ENCODE results near the gene ADSS1.

The ADSS1 gene

GRCh38 chr14:104750056-104750752, 26.2 kb downstream of the ADSS1 start:
- DNase-seq (ENCODE audit: low spot score) = no peak

DNA sequence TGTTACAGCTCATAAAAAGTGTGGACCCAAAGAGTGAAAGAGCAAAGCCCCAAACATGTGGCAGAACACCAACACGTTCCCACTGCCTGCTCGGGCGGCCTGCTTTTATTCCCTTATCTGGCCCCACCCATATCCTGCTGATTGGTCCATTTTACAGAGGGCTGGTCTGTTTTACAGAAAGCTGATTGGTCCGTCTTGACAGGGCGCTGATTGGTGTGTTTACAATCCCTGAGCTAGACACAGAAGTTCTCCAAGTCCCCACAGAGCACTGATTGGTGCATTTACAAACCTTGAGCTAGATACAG, 26.7 kb downstream of the ADSS1 start:
- peak; percentile 46 for DNase-seq (ENCODE audit: low spot score)

DNA sequence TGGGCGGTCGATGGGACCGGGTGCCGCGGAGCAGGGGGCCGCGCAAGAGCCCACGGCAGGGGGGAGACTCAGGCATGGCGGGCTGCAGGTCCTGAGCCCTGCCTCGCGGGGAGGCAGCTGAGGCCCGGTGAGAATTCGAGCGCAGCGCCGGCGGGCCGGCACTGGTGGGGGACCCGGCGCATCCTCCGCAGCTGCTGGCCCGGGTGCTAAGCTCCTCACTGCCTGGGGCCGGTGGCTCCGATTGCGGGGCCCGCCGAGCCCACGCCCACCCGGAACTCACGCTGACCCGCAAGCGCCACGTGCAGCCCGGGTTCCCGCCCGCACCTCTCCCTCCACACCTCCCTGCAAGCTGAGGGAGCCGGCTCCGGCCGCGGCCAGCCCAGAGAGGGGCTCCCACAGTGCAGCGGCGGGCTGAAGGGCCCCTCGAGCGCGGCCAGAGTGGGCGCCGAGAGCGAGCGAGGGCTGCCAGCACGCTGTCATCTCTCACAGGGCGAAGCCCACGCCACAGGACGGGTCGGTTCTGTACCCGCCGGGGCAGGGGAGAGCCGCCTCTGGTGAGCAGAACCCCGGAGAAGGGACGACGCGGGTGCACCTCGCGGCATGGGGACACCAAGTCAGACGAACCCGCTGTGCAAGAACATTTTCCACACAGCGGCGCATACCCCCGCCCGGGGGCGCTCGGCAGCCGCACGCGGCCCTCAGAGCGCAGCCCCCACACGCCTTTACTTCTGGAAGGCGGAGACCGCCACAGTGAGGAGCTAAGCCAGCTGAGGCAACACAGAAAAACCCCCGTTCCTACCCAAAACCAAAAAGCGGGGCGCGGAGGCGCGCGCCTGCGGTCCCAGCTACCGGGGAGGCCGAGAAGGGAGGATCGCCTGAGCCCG, 27.8 kb downstream of the ADSS1 start:
- DNase-seq (ENCODE audit: low spot score) = no peak

DNA sequence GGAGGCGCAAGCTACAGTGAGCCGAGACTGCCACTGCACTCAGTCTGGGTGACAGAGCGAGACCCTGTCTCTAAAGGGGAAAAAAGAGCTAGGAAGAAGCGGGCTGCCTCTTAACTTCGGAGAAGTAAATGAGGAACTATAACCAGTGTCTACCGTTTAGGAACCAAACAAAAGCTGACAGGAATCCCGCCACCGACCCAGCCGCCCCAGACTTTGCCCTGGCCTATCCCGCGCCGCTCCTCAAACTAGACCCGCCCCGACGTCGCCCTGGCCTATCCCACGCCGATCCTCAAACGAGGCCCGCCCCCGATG, 28.4 kb downstream of the ADSS1 start:
- DNase-seq (ENCODE audit: low spot score) = no peak

DNA sequence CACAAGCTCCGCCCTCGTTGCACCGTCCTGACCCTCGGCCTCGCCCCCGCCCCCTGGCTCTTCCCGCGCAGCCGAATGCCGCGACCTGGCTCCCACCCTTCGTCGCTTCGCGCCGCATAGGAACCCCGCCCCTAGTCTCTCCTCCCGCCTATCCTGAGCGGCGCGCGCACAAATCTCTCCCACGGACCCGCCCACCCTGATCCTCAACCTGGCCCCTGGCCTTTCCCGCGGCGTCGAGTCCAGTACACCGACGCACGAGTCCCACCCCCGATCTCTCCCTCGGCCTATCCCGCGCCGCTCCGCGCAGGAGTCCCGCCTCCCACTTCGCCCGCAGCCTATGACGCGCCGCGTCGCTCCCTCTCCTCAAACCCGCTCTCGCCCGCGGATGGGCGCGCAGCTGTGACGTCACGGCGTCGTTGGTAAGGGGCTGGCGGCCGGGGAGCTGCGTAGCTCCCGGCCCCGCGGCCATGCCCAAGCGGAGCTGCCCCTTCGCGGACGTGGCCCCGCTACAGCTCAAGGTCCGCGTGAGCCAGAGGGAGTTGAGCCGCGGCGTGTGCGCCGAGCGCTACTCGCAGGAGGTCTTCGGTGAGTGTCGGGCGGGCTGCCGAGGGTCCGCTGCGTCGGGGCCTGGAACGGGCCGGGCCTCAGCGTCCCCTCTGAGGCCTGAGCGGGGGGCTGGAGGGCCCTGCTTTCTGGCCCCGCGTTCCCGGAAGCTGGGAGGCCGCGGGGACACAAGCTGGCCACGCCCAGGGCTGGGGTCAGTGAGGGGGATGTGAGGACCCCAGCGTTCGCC, 28.9 kb downstream of the ADSS1 start, which contains the start of gene SIVA1:
Gene SIVA1, plus strand, starts transcription at position 413 of the 793 bp plus-strand sequence. Its CDS starts 55 bp downstream, at position 468.
- DNase-seq (ENCODE audit: low spot score) = peak; percentile 97

- no peak for DNase-seq (ENCODE audit: low spot score)
Measured at GRCh38 chr14:104753528-104754212, 29.6 kb downstream of the ADSS1 start.

- DNase-seq (ENCODE audit: low spot score) = no peak
Measured at GRCh38 chr14:104754213-104754851, 30.3 kb downstream of the ADSS1 start.

DNA sequence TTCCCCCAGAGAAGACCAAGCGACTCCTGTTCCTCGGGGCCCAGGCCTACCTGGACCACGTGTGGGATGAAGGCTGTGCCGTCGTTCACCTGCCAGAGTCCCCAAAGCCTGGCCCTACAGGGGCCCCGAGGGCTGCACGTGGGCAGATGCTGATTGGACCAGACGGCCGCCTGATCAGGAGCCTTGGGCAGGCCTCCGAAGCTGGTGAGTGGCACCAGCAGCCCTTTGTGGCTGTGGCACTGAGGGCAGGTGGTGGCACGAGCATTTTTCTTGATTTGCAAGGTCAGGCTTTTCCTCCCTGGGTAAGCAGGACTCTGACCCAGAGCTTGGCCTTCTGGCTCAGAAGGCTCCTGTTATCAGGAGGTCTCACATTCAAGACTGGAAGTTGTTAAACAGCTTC, 31.6 kb downstream of the ADSS1 start:
- DNase-seq (ENCODE audit: low spot score) = no peak

DNA sequence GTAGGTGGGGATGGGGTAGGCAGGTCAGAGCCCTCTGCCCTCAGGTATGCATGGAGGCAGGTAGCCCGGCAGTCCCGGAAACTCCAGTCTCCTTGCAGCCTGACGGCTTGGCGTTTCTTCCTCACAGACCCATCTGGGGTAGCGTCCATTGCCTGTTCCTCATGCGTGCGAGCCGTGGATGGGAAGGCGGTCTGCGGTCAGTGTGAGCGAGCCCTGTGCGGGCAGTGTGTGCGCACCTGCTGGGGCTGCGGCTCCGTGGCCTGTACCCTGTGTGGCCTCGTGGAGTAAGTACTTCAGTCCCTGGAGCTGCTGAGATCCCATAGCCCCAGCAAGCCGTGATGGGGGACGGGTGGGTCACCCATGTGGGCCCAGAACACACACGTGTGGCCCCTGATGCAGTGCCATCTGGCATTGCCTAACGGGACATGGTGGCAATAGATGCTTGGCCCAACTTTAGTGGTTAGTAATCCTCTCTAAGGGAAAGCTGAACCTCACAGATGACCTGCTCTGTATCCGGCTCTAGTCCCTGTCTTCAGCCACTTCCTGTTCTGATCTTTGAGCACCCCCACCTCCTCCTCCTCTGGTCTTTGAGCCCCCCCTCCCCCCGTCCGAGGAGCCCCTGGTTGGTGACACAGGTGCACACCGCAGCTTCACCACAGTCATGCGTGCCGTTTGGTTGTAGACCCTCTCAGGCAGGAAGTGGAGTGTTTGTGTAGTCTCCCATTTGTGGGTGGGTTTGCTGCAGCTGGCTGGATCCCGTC, 32.6 kb downstream of the ADSS1 start:
- DNase-seq (ENCODE audit: low spot score) = no peak

DNA sequence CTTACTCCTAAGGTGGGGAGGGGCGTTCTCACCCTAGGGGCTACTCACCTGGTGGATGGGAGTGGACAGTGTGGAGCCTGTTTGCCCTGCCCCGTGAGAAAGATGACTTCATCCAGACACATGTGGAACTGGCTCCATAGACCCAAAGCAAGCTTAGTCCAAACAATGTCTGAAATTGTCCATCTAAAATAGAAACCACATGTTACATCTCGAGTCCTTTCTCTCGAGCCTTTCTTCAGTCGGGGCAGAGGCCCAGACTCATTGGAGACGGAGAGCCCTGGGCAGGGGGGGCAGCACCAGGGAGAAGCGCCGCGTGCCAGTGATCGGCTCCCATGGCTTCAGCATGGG, 33.2 kb downstream of the ADSS1 start:
- DNase-seq (ENCODE audit: low spot score) = no peak

DNA sequence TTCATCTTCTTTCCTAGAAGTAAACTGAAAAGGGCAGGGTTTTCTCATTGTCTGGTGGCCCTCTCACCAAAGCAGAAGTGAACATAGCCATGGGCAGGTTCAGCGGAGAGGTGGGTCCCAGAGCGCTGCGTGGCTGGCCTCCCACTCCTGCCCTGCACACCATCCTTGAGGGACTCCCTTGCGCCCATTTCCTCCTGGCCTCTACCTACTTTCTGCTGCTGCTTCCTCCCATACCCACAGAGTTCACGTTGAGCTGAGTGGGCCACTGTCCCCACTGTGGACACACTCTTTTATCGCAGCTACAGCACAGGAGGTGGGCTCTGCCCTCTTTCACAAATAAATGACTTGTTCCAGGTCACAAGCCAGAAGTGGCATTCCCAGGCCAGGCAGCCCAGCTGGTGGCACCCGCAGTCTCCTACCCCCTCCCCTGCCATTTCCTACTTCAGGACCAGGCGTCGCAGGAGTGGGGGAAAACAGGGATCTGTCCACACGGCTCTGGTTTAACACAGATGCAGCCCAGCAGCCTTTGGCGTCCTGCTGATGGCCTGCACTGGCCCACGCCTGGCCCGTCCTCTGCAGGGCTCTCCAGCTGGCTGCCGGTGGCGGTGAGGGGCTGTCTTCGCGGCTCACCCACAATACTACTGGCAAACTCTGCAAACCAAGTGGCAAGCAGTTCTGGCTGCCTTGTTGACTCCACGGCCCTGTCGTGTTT, 33.8 kb downstream of the ADSS1 start:
- no peak for DNase-seq (ENCODE audit: low spot score)

- DNase-seq (ENCODE audit: low spot score) = no peak
Measured at GRCh38 chr14:104758981-104759969, 35.2 kb downstream of the ADSS1 start.

GRCh38 chr14:104765517-104765916, 41.5 kb downstream of the ADSS1 start:
- no peak for DNase-seq (ENCODE audit: low spot score)

DNA sequence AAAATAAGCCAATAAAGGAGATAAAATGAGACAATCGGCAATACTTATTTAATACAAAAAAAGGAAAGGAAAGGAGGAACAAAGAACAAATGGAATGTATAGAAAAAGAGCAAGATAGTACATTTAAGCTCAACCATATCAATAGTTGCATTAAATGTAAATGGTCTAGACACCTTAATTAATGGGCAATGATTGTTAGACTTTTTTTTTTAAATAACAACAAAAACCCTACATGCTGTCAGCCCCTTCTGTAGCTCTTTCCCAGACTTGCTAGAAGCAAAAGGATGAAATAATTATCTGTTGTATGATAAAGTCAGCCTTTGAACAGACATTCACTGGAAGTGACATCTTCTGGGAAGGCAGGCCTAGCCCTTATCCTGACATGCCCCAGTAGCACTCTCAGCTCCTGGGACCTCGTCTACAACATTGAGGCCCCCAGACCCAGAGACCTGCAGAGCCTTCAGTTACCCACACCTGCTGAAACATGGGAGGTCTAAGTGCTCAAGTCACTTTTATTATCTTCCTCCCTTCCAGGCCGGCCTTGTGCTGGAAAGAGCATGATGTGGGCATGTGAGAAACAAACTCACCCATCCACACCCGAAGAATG, 42.3 kb downstream of the ADSS1 start:
- no peak for DNase-seq (ENCODE audit: low spot score)

GRCh38 chr14:104766863-104767633, 43.0 kb downstream of the ADSS1 start:
- DNase-seq (ENCODE audit: low spot score) = no peak

DNA sequence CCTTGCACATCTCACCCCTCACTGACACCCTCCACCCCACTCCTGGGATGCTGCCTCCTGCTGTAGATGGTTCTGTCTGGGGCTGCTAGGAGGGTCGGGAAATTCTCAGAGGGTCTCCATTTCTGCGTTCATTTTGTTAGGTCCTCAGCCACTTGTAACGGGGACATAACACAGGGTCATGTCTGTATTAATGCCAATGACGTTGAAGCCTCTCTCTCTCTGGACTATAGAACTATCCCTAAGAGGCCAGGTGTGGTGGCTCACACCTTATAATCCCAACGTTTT, 43.5 kb downstream of the ADSS1 start:
- DNase-seq (ENCODE audit: low spot score) = no peak

DNA sequence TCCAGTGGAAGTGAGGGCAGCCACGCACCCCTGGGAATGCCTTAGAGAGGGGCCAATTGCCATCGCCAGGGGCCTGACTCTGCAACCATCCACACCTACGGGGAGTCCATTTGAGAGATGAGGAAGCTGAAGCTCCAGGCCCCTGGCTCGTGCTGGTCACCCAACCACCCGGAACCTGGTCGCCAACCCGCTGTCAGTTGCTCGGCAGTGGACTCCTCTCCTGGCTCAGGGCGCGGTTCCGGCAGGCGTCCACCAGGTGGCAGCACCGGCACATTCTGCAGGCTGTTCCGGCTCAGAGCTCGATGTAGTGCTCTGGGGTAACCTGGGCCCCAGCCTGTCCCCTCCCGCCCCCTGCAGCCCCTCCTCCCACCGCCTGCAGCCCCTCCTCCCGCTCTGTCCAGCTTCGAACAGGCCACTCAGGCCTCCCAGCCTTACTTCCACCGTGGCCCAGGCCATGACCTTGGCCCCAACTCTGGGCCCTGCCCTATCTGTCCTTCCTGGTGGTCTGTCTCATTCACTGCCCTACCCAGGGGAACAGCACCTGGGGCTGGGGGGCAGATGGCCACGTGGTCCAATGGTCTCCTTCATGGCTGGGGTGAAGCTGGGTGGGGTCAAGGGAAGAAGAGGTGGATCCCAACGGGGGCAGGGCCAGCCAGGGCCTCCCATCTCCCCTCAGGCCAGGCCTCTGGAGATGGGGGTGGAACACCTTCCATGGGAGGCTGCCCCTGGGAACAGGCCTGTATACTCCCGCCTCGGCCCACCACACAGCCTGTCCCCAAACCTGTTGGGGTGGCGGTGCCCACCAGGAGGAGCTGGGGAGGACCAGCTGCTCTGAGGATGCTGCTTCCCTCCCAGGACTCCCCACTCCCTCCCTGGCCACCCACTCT, 44.7 kb downstream of the ADSS1 start:
- DNase-seq (ENCODE audit: low spot score) = peak; percentile 85

All from hematopoietic multipotent progenitor cell treated with erythropoietin and hydrocortisone succinate and interleukin-3 and kit ligand, for 15 days (in vitro differentiated cells).